Measurements from ENCODE around the gene PTPN23. TPM values are rescaled to one million over a fixed set of nuclear protein-coding genes. Genes with fewer than 3 reads are reported as not detected.
"Not testable (repeated sequence)": the region's sequence is repeated elsewhere in the genome, so short reads cannot be mapped to it uniquely, and the experiment has no call there.

PTPN23 gene
- total RNA-seq, 1 experiment from 2014 or later, result 10.8 TPM

GRCh38 chr3:47441796-47442551 lies 61.2 kb downstream of the PTPN23 start:
- DNase-seq (ENCODE audit: low read depth), result no peak

GRCh38 chr3:47443611-47443995 lies 62.8 kb downstream of the PTPN23 start:
- DNase-seq (ENCODE audit: low read depth), result no peak

GRCh38 chr3:47444103-47444502 lies 63.3 kb downstream of the PTPN23 start:
- DNase-seq (ENCODE audit: low read depth), result no peak

GRCh38 chr3:47452453-47453215 lies 71.8 kb downstream of the PTPN23 start:
- DNase-seq (ENCODE audit: low read depth), result no peak

GRCh38 chr3:47455806-47456452 lies 75.1 kb downstream of the PTPN23 start:
- no peak for DNase-seq (ENCODE audit: low read depth)

GRCh38 chr3:47456984-47457383 lies 76.2 kb downstream of the PTPN23 start:
- DNase-seq (ENCODE audit: low read depth), result no peak

GRCh38 chr3:47459534-47460085 lies 78.8 kb downstream of the PTPN23 start:
- DNase-seq (ENCODE audit: low read depth), result not testable (repeated sequence)

Other genes with a start within 250 kb of the PTPN23 start
- gene SETD2, start 216.9 kb upstream of the PTPN23 start, total RNA-seq (2014; rRNA removed; shearing (Covaris generic)), result 17.3 and 21.6 TPM in 2 replicates
- 14.8 and 29.4 TPM in 2 replicates for gene KIF9, start 98.2 kb upstream of the PTPN23 start, total RNA-seq (2014; rRNA removed; shearing (Covaris generic))
- gene KLHL18, start 98.1 kb upstream of the PTPN23 start, total RNA-seq (2014; rRNA removed; shearing (Covaris generic)), result 12.1 and 15.0 TPM in 2 replicates
- gene SCAP, start 94.9 kb downstream of the PTPN23 start, total RNA-seq (2014; rRNA removed; shearing (Covaris generic)), result 32.6 and 33.5 TPM in 2 replicates
- 33.8 and 44.3 TPM in 2 replicates for gene ELP6, start 132.7 kb downstream of the PTPN23 start, total RNA-seq (2014; rRNA removed; shearing (Covaris generic))
- 1.3 and 2.0 TPM in 2 replicates for gene CSPG5, start 197.8 kb downstream of the PTPN23 start, total RNA-seq (2014; rRNA removed; shearing (Covaris generic))

Data from Daoy (cell line).